Epidermal melanocyte (primary cell): ENCODE results near the gene ATF6.

Experiments used
- DNase-seq: peaks from one replicate; pipeline ENCODE4 v3.0.0; 2011; ENCODE audit warnings: low spot score; ENCODE audit not compliant: insufficient read length

ATF6 gene

GRCh38 chr1:161834967-161835550 lies 68.9 kb downstream of the ATF6 start:
- no peak for DNase-seq

- no peak for DNase-seq
Measured at GRCh38 chr1:161836018-161836417, 69.9 kb downstream of the ATF6 start.

GRCh38 chr1:161838362-161838761 lies 72.2 kb downstream of the ATF6 start:
- no peak for DNase-seq

- DNase-seq, result no peak
Measured at GRCh38 chr1:161838885-161839284, 72.8 kb downstream of the ATF6 start.

- DNase-seq, result no peak
Measured at GRCh38 chr1:161839591-161839990, 73.5 kb downstream of the ATF6 start.

GRCh38 chr1:161840363-161840762 lies 74.2 kb downstream of the ATF6 start:
- no peak for DNase-seq

GRCh38 chr1:161843156-161843555 lies 77.0 kb downstream of the ATF6 start:
- DNase-seq, result no peak

- no peak for DNase-seq
Measured at GRCh38 chr1:161844696-161845095, 78.6 kb downstream of the ATF6 start.

- DNase-seq, result no peak
Measured at GRCh38 chr1:161848676-161849075, 82.6 kb downstream of the ATF6 start.

- no peak for DNase-seq
Measured at GRCh38 chr1:161849518-161849917, 83.4 kb downstream of the ATF6 start.

- no peak for DNase-seq
Measured at GRCh38 chr1:161855260-161855659, 89.1 kb downstream of the ATF6 start.

GRCh38 chr1:161858271-161858670 lies 92.2 kb downstream of the ATF6 start:
- no peak for DNase-seq

- no peak for DNase-seq
Measured at GRCh38 chr1:161863549-161863948, 97.4 kb downstream of the ATF6 start.

- no peak for DNase-seq
Measured at GRCh38 chr1:161864577-161864976, 98.5 kb downstream of the ATF6 start.

GRCh38 chr1:161866241-161866640 lies 100.1 kb downstream of the ATF6 start:
- DNase-seq, result no peak

- DNase-seq, result no peak
Measured at GRCh38 chr1:161868832-161869231, 102.7 kb downstream of the ATF6 start.

GRCh38 chr1:161869291-161869690 lies 103.2 kb downstream of the ATF6 start:
- no peak for DNase-seq

- DNase-seq, result no peak
Measured at GRCh38 chr1:161872506-161872905, 106.4 kb downstream of the ATF6 start.

- no peak for DNase-seq
Measured at GRCh38 chr1:161879261-161879660, 113.1 kb downstream of the ATF6 start.

GRCh38 chr1:161884475-161884874 lies 118.4 kb downstream of the ATF6 start:
- DNase-seq, result no peak

- no peak for DNase-seq
Measured at GRCh38 chr1:161885003-161885402, 118.9 kb downstream of the ATF6 start.

GRCh38 chr1:161885759-161886158 lies 119.6 kb downstream of the ATF6 start:
- DNase-seq, result no peak

GRCh38 chr1:161886589-161886988 lies 120.5 kb downstream of the ATF6 start:
- DNase-seq, result no peak

GRCh38 chr1:161887730-161888287 lies 121.7 kb downstream of the ATF6 start:
- no peak for DNase-seq
